Neural crest cell (in vitro differentiated cells): Measurements from ENCODE around the gene PRTFDC1. TPM values are rescaled to one million over a fixed set of nuclear protein-coding genes. Genes with fewer than 3 reads are reported as not detected.
A peak's percentile ranks its signal among the peaks of the same experiment; 100 is the strongest.

ENCODE experiments used
- DNase-seq: peaks from one replicate; pipeline ENCODE4 v3.0.0; 2021; ENCODE audit warnings: low read depth, mixed read lengths, low spot score
- H3K27ac Mint-ChIP-seq: one replicate; pipeline ENCODE4 v1.8.0; 2021; ENCODE audit warnings: mild to moderate bottlenecking, mixed read lengths; ENCODE audit not compliant: unreplicated experiment
- H3K27me3 Mint-ChIP-seq: 2 replicates; pipeline ENCODE4 v1.8.0; 2021; ENCODE audit warnings: low read depth, mild to moderate bottlenecking, mixed read lengths
- H3K36me3 Mint-ChIP-seq: 2 replicates; pipeline ENCODE4 v1.8.0; 2021; ENCODE audit warnings: low read depth, mild to moderate bottlenecking, mixed read lengths
- H3K4me1 Mint-ChIP-seq: 2 replicates; pipeline ENCODE4 v1.8.0; 2021; ENCODE audit warnings: mixed read lengths
- H3K4me3 Mint-ChIP-seq: one replicate; pipeline ENCODE4 v1.8.0; 2021; ENCODE audit warnings: mild to moderate bottlenecking, mixed read lengths
- H3K9me3 Mint-ChIP-seq: 2 replicates; pipeline ENCODE4 v1.8.0; 2021; ENCODE audit warnings: mixed read lengths
- CTCF ChIP-seq: fragments of 200-600 bp; sonication (generic); conservative IDR thresholded peaks from 2 replicates; pipeline ENCODE4 v1.5.0; 2021; ENCODE audit warnings: antibody characterized with exemption, mild to moderate bottlenecking
- total RNA-seq: library from RNA; stranded (reverse); gene quantifications from 2 replicates; pipeline ENCODE4 v1.2.1, GENCODE V29; 2021

The PRTFDC1 gene
- total RNA-seq, 1 donor from 2014 or later, result 26.7 TPM

GRCh38 chr10:24872049-24872789, 80.2 kb downstream of the PRTFDC1 start:
- Mint-ChIP-seq H3K4me3 (peak overlapping the region; percentile 76), H3K36me3 (peaks cover 3% of the 10 kb centered on the region), H3K9me3 (no peaks in the 10 kb centered on the region), H3K4me1 (peaks cover 24% of the 10 kb centered on the region), H3K27ac (peak overlapping the region; percentile 96), H3K27me3 (no peaks in the 10 kb centered on the region)
- peak; percentile 22 for DNase-seq
- TF ChIP-seq CTCF, result peak; percentile 41

- peak overlapping the region; percentile 76 for H3K4me3 Mint-ChIP-seq
- peaks cover 3% of the 10 kb centered on the region for H3K36me3 Mint-ChIP-seq
- TF ChIP-seq CTCF, result no peak
- DNase-seq, result no peak
- H3K27me3 Mint-ChIP-seq, result no peaks in the 10 kb centered on the region
- H3K9me3 Mint-ChIP-seq, result no peaks in the 10 kb centered on the region
- peaks cover 32% of the 10 kb centered on the region for H3K4me1 Mint-ChIP-seq
- peak overlapping the region; percentile 96 for H3K27ac Mint-ChIP-seq
Measured at GRCh38 chr10:24871011-24871935, 81.1 kb downstream of the PRTFDC1 start.

GRCh38 chr10:24869354-24870015, 82.9 kb downstream of the PRTFDC1 start:
- Mint-ChIP-seq H3K27me3 (no peaks in the 10 kb centered on the region), H3K4me1 (peaks cover 41% of the 10 kb centered on the region), H3K9me3 (no peaks in the 10 kb centered on the region), H3K27ac (no peak overlapping the region), H3K36me3 (no peaks in the 10 kb centered on the region), H3K4me3 (no peak overlapping the region)
- DNase-seq, result no peak
- TF ChIP-seq CTCF, result no peak

- TF ChIP-seq CTCF, result no peak
- H3K36me3 Mint-ChIP-seq, result peaks cover 9% of the 10 kb centered on the region
- no peak for DNase-seq
- no peaks in the 10 kb centered on the region for H3K27me3 Mint-ChIP-seq
- H3K27ac Mint-ChIP-seq, result peak overlapping the region; percentile 22
- H3K4me1 Mint-ChIP-seq, result peaks cover 30% of the 10 kb centered on the region
- H3K9me3 Mint-ChIP-seq, result peaks cover 5% of the 10 kb centered on the region
- H3K4me3 Mint-ChIP-seq, result no peak overlapping the region
Measured at GRCh38 chr10:24866604-24867583, 85.5 kb downstream of the PRTFDC1 start.
